Measurements from ENCODE around the gene SUN5.

DNA sequence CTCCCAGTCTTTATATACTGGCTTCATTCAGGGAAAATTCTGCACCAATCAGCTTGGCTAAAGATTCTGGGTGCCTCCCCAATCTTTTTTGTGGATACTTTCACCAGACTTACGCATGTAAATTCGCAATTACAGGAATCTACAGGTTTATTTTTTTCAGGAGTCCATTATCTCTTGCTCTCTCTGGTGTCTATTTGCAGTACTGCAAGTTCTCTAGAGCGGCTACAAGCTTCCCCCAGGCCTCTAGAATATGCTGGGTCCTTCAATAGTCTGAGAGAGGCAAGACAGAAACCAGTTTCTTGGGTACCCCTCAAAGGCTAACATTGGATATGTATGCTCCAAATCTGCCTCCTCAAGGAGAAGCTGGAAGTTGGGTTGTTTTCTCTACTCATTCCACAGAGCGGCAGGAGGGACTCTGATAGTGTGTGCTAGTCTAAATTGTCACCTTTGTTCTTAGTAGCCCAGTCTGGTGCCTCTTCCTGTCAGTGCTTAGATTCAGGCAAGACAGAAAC is 58.5 kb downstream of the SUN5 start:
- TF ChIP-seq CREB1 (IDR thresholded peaks at IDR 0.05; ENCODE audit: low read depth) (no peak), NFIC (IDR thresholded peaks at IDR 0.05) (no peak), TAF1 (IDR thresholded peaks at IDR 0.05; ENCODE audit: low read depth) (no peak)

Data from Ishikawa (cell line).